SU-DHL-6 (cell line): Measurements from ENCODE around the gene ADARB2.

ENCODE experiments used
- H2AFZ ChIP-seq: fragments of 200-600 bp; sonication (generic); 2 replicates; pipeline ENCODE4 v1.6.1; 2014; ENCODE audit warnings: low read depth, mild to moderate bottlenecking, moderate library complexity, mixed read lengths, antibody characterized with exemption, low read length; ENCODE audit not compliant: severe bottlenecking
- H3F3A ChIP-seq: fragments of 200-600 bp; shearing (Covaris generic); 2 replicates; pipeline ENCODE4 v1.6.0; 2016; ENCODE audit warnings: antibody characterized with exemption, mild to moderate bottlenecking; ENCODE audit not compliant: insufficient read depth
- H3K27ac ChIP-seq: fragments of 200-600 bp; sonication (generic); 2 replicates; pipeline ENCODE4 v1.5.1; 2016; ENCODE audit warnings: low read depth, mild to moderate bottlenecking, low read length, moderate library complexity, mixed read lengths
- H3K27me3 ChIP-seq: fragments of 200-600 bp; sonication (generic), shearing (Covaris generic); 2 replicates; pipeline ENCODE4 v1.6.0; 2014; ENCODE audit warnings: mild to moderate bottlenecking, low read length
- H3K36me3 ChIP-seq: fragments of 200-600 bp; sonication (generic); 2 replicates; pipeline ENCODE4 v1.6.1; 2014; ENCODE audit warnings: mild to moderate bottlenecking, low read length, mixed read lengths
- H3K4me2 ChIP-seq: fragments of 300-600, 200-600 bp; shearing (Covaris generic), sonication (generic); 2 replicates; pipeline ENCODE4 v1.6.0; 2014; ENCODE audit warnings: low read length, low read depth, mild to moderate bottlenecking; ENCODE audit not compliant: poor library complexity, severe bottlenecking
- H3K4me3 ChIP-seq: fragments of 200-600 bp; sonication (generic); 2 replicates; pipeline ENCODE4 v1.5.1; 2014; ENCODE audit warnings: antibody characterized with exemption, low read length, mild to moderate bottlenecking, mixed read lengths; ENCODE audit not compliant: insufficient read depth, poor library complexity, severe bottlenecking
- H3K79me2 ChIP-seq: fragments of 200-600 bp; sonication (generic); 2 replicates; pipeline ENCODE4 v1.6.1; 2014; ENCODE audit warnings: mild to moderate bottlenecking, low read length, moderate library complexity; ENCODE audit not compliant: insufficient read depth
- H3K9ac ChIP-seq: fragments of 200-600 bp; sonication (generic); 2 replicates; pipeline ENCODE4 v1.7.0; 2014; ENCODE audit warnings: mild to moderate bottlenecking, low read length
- H3K9me2 ChIP-seq: fragments of 200-600 bp; sonication (generic); replicated peaks from 2 replicates; pipeline ENCODE4 v1.6.1; 2014; ENCODE audit warnings: low read length; ENCODE audit not compliant: insufficient read depth
- H3K9me3 ChIP-seq: fragments of 200-600 bp; sonication (generic); 2 replicates; pipeline ENCODE4 v1.6.1; 2014; ENCODE audit warnings: low read length, mixed read lengths; ENCODE audit not compliant: insufficient read depth
- H4K20me1 ChIP-seq: fragments of 200-600 bp; sonication (generic); 2 replicates; pipeline ENCODE4 v1.6.1; 2014; ENCODE audit warnings: low read depth, mild to moderate bottlenecking, antibody characterized with exemption, low read length, moderate library complexity, mixed read lengths
- CTCF ChIP-seq: fragments of 200-600 bp; sonication (generic); IDR thresholded peaks from one replicate; pipeline ENCODE4 v1.5.1; 2017; ENCODE audit warnings: antibody characterized with exemption, mild to moderate bottlenecking, low read length, moderate library complexity; ENCODE audit not compliant: insufficient read depth, poor library complexity, severe bottlenecking
- EZH2phosphoT487 ChIP-seq: fragments of 200-600 bp; sonication (generic), shearing (Covaris generic); conservative IDR thresholded peaks from 2 replicates; pipeline ENCODE4 v1.6.1; 2018; ENCODE audit warnings: mild to moderate bottlenecking, antibody characterized with exemption, low read length, moderate library complexity, mixed read lengths

The ADARB2 gene

GRCh38 chr10:1507436-1507835 lies 229.9 kb downstream of the ADARB2 start:
- H2AFZ ChIP-seq: no peak overlapping the region
- no peaks in the 10 kb centered on the region for H3K27me3 ChIP-seq
- H4K20me1 ChIP-seq: no peaks in the 10 kb centered on the region
- no peaks in the 10 kb centered on the region for H3K9me2 ChIP-seq
- no peak overlapping the region for H3K4me3 ChIP-seq
- H3K9ac ChIP-seq: no peak overlapping the region
- TF ChIP-seq EZH2phosphoT487: no peak
- no peaks in the 10 kb centered on the region for H3K79me2 ChIP-seq
- 0 out of 2 replicates have a peak, but pooled peaks cover 7% of the 10 kb centered on the region for H3K9me3 ChIP-seq
- no peaks in the 10 kb centered on the region for H3F3A ChIP-seq
- H3K36me3 ChIP-seq: no peaks in the 10 kb centered on the region
- H3K4me2 ChIP-seq: no peak overlapping the region
- no peak overlapping the region for H3K27ac ChIP-seq

- Histone ChIP-seq H3K36me3 (no peaks in the 10 kb centered on the region), H3K27ac (no peak overlapping the region), H3K4me2 (no peak overlapping the region), H3K9me2 (no peaks in the 10 kb centered on the region), H2AFZ (no peak overlapping the region), H3K9ac (no peak overlapping the region), H3K9me3 (0 out of 2 replicates have a peak, but pooled peaks cover 7% of the 10 kb centered on the region), H3F3A (no peaks in the 10 kb centered on the region), H3K27me3 (no peaks in the 10 kb centered on the region), H3K4me3 (no peak overlapping the region), H3K79me2 (no peaks in the 10 kb centered on the region), H4K20me1 (no peaks in the 10 kb centered on the region)
- no peak for TF ChIP-seq CTCF
- TF ChIP-seq EZH2phosphoT487: no peak
Measured at GRCh38 chr10:1504940-1505339, 232.4 kb downstream of the ADARB2 start.

GRCh38 chr10:1504286-1504685 lies 233.0 kb downstream of the ADARB2 start:
- 0 out of 2 replicates have a peak, but pooled peaks cover 7% of the 10 kb centered on the region for H3K9me3 ChIP-seq
- H3K79me2 ChIP-seq: no peaks in the 10 kb centered on the region
- H4K20me1 ChIP-seq: no peaks in the 10 kb centered on the region
- no peaks in the 10 kb centered on the region for H3F3A ChIP-seq
- no peak overlapping the region for H3K27ac ChIP-seq
- no peak overlapping the region for H3K9ac ChIP-seq
- H2AFZ ChIP-seq: no peak overlapping the region
- H3K4me3 ChIP-seq: no peak overlapping the region
- no peaks in the 10 kb centered on the region for H3K27me3 ChIP-seq
- no peak for TF ChIP-seq CTCF
- TF ChIP-seq EZH2phosphoT487: no peak
- H3K36me3 ChIP-seq: no peaks in the 10 kb centered on the region
- H3K9me2 ChIP-seq: no peaks in the 10 kb centered on the region
- no peak overlapping the region for H3K4me2 ChIP-seq

- no peak overlapping the region for H3K4me2 ChIP-seq
- no peak for TF ChIP-seq CTCF
- H3K4me3 ChIP-seq: no peak overlapping the region
- H3K9ac ChIP-seq: no peak overlapping the region
- 0 out of 2 replicates have a peak, but pooled peaks cover 7% of the 10 kb centered on the region for H3K9me3 ChIP-seq
- H3K79me2 ChIP-seq: no peaks in the 10 kb centered on the region
- no peaks in the 10 kb centered on the region for H3K36me3 ChIP-seq
- H3K9me2 ChIP-seq: no peaks in the 10 kb centered on the region
- no peak overlapping the region for H3K27ac ChIP-seq
- no peaks in the 10 kb centered on the region for H4K20me1 ChIP-seq
- H3K27me3 ChIP-seq: no peaks in the 10 kb centered on the region
- no peaks in the 10 kb centered on the region for H3F3A ChIP-seq
- no peak overlapping the region for H2AFZ ChIP-seq
Measured at GRCh38 chr10:1502451-1502850, 234.9 kb downstream of the ADARB2 start.
